Astrocyte of the cerebellum (primary cell): Measurements from ENCODE around the gene CD99.
"Not testable (repeated sequence)": the region's sequence is repeated elsewhere in the genome, so short reads cannot be mapped to it uniquely, and the experiment has no call there.

Experiments
- DNase-seq: peaks from one replicate; pipeline ENCODE4 v3.0.0-alpha.2; 2011; ENCODE audit warnings: low read depth
- H3K4me3 ChIP-seq: 2 replicates; pipeline ENCODE4 v1.5.1; 2011; ENCODE audit warnings: mild to moderate bottlenecking, low read depth, low read length, moderate library complexity
- CTCF ChIP-seq: IDR thresholded peaks from 2 replicates; pipeline ENCODE4 v1.5.1; 2012; ENCODE audit warnings: low read length, low read depth, moderate library complexity, mild to moderate bottlenecking; ENCODE audit errors: missing control alignments
- in situ Hi-C: cut with HindIII; loops from 2 replicates; pipeline ENCODE4 v1.10.0; 2017; ENCODE audit warnings: low sequenced_read_pairs

CD99 gene

GRCh38 chrX:2765549-2765830 is 74.4 kb downstream of the CD99 start:
- DNase-seq = no peak
- in situ Hi-C loops = no loop called here
- no peak overlapping the region for H3K4me3 ChIP-seq
- no peak for TF ChIP-seq CTCF

- TF ChIP-seq CTCF = no peak
- in situ Hi-C loops = no loop called here
- no peak overlapping the region for H3K4me3 ChIP-seq
- DNase-seq = no peak
Observed at GRCh38 chrX:2766906-2767305, 75.8 kb downstream of the CD99 start.

GRCh38 chrX:2767631-2768455 is 76.7 kb downstream of the CD99 start:
- in situ Hi-C loops = no loop called here
- no peak for DNase-seq

GRCh38 chrX:2769615-2770014 is 78.5 kb downstream of the CD99 start:
- TF ChIP-seq CTCF = no peak
- DNase-seq = no peak
- no peak overlapping the region for H3K4me3 ChIP-seq
- in situ Hi-C loops = no loop called here

More at GRCh38 chrX:2767631-2768455, 76.7 kb downstream of the CD99 start:
- TF ChIP-seq CTCF = no peak
- no peak overlapping the region for H3K4me3 ChIP-seq

GRCh38 chrX:2773166-2774055 is 82.3 kb downstream of the CD99 start:
- in situ Hi-C loops, DNase-seq, H3K4me3 ChIP-seq: not testable (repeated sequence)

- DNase-seq = no peak
- in situ Hi-C loops = no loop called here
- no peak overlapping the region for H3K4me3 ChIP-seq
- no peak for TF ChIP-seq CTCF
Observed at GRCh38 chrX:2774057-2774456, 83.0 kb downstream of the CD99 start.

- no peak overlapping the region for H3K4me3 ChIP-seq
- TF ChIP-seq CTCF = no peak
- in situ Hi-C loops = no loop called here
- DNase-seq = no peak
Observed at GRCh38 chrX:2774776-2775175, 83.7 kb downstream of the CD99 start.

- H3K4me3 ChIP-seq, DNase-seq, in situ Hi-C loops: not testable (repeated sequence)
Observed at GRCh38 chrX:2780472-2781225, 89.6 kb downstream of the CD99 start.
